Limb (tissue), 2 donors: ENCODE data around the gene SHISAL1.
A peak's percentile ranks its signal among the peaks of the same experiment; 100 is the strongest.

Experiments used
- DNase-seq, 2 donors: peaks; one replicate each; pipeline ENCODE4 v3.0.0-alpha.2; 2016; ENCODE audit errors: extremely low spot score in 2 of 2

The SHISAL1 gene

DNA sequence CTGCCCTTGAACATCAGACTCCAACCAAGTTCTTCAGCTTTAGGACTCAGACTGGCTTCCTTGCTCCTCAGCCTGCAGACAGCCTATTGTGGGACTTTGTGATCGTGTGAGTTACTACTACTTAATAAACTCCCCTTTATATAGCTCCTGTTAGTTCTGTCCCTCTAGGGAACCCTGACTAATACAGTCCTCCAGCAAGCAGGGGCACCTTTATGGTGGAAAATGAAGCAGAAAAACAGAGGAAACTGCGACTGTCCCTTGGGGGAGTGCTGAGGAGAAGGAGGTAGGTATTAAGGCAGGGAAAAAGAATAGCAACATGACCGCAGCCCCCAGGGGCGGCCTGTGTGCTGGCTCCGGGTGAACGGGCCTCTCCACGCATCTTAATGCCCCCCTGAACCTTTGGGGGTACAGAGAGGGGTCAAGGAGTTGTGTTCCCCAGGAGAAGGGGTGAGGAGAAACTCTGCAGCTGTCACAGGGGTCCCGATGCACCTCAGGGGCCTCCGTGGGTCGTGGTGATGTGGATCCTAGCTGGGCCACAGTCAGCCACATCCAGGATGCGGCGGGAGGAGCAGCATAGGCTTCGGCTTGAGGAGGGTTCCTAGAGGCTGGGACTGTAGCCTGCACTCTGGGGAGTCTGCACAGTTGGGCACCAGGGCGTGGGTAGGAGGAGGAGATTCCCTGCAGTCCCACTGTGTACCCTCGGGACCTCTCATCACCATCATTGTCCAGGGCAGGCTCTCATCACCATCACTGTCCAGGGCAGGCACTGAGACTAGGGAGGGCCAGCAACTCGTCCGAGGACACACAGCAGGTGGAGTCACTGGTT is 34.3 kb downstream of the SHISAL1 start:
- no peak for DNase-seq

DNA sequence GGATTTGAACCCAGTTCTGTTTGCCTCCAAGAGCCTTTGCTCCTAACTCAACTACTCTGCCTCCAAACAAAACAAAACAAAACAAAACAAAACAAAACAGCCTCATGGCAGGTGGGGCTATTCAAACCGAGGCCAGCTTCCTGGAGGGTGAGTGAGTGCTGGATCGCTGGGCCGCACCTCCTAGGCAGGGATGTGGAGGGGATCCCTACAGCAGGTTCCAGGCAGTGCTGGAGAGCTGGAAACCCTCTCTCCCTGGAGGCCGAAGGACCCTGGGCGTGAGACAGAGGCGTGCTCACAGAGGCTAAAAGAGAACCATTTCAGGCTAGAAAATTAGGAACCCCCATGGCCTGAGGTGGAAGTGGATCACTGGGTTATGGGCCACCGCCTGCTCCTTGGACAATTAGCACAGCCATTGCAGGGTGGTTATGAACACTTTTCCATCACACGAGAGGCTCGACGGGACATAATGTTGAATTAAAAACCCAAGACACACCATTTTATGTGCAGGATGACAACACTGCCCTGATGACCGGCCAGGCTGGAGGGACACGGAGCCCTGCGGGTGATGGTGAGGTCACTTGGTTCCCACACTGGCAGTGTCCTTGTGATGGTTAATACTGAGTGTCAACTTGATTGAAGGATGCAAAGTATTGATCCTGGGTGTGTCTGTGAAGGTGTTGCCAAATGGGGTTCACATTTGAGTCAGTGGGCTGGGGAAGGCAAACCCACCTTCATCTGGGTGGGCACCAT is 35.2 kb downstream of the SHISAL1 start:
- no peak for DNase-seq

DNA sequence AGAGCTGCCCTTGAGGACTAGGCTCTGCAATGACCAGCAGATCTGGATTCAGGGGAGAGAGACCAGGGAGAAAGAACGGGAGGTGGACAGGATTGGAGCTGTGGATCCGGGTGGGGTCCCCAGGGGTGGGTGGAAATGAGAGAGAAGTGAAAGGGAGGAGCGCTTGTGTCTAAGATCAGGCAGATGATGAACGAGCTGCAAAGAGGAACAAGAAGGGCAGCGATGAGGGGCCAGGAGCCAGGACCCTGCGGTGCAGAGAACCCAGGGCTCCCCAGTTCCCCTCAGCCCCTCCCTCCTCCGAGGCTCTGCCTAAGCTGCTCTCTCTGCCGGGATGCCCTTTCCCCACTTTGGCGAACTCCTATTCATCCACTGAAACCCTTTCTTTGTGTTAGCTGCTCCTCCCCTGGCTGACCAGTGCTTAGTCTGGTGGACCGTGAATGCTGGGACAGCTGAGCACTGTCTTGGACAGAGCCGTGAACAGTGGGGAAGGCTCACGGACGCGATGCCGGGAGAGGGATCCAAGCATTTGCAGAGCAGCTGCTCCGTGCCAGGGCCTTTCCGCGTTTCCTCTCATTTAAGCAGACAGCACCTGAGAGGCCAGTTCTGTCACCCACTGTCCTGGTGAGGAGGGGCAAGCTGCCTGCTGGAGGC is 35.9 kb downstream of the SHISAL1 start:
- no peak for DNase-seq

DNA sequence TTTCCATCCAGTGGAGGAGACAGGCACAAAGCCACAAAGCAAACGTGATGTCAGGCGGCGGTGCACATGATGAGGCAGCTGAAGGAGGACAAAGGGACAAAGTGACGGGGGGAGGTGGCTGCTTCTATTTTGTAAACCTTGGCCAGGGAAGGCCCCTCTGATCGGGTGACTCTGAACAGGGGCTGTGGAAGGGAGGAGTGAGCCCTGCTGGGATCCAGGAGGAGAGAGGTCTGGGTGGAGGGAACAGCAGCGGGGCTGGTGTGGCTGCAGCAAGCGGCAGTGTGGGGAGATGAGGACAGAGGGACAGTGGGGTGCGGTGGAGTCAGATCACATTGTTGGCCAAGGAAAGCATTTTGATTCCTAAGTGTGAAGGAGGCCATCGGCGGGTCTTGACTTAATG is 36.7 kb downstream of the SHISAL1 start:
- DNase-seq: no peak

DNA sequence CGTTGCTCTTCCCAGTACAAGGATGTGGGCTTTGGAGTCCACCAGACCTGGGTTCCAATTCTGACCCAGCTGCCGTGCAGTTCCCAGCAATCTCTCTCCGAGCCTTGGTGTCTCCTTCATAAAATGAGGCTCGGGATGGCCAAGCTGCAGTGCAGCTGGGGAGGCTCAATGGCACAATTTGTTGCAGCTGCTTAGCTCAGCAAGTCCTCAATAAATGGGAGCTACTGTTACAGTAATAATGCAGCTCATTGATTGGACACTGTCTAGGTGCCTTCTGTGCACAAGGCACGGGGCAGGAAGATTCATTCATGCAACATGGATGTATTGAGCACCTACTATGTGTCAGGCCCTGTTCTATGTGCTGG is 37.1 kb downstream of the SHISAL1 start:
- DNase-seq: no peak

DNA sequence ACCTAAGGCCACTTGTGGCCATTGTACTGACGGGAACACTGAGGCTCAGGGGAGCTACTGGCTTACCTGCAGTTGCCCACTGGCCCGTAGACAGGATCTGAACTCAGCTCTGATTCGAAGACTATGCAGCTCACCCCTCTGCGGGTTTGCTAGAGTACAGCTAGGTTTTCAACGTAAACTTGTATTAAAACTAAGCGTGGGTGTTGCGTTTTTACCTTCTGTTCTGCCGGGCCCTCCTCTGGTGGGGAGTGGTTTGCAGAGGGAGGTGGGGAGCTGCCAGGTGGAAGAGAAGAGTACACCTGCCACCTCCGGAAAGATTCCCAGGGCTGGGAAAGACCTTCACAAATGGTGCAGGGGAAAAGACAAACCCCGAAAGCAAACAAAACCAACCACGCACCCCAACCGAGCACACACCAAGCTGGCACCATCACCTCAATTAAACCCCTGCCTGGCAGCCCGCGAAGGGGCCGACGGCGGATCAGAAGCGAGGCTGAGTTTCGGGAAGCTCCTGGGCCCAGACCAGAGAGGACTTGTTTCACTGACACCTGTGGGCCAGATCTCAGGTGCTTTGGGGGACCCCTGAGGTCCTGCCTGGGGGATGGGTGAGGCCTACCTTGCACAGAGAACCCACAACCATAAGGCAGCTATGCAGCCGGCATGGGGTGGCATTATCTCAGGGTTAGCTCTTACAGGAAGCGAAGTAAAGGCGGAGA is 37.7 kb downstream of the SHISAL1 start:
- DNase-seq: no peak

DNA sequence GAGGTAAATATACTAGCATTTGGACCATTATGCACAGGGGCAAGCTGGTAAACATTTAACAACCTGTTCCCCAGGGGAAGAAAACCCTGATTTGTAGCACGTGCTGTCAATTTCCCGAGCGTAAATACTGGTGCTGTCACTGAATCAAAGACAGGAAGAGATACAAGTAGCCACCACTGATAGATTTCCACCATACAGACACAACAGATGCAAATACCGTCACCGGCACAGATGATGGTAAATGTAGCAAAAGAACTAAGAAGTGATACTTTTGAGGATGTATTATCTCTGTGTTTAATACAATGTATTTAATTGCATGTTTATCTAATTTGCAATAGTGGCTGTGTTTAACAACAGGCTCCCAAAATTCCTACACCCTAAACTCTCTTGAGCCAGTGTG is 39.6 kb downstream of the SHISAL1 start:
- DNase-seq: no peak

DNA sequence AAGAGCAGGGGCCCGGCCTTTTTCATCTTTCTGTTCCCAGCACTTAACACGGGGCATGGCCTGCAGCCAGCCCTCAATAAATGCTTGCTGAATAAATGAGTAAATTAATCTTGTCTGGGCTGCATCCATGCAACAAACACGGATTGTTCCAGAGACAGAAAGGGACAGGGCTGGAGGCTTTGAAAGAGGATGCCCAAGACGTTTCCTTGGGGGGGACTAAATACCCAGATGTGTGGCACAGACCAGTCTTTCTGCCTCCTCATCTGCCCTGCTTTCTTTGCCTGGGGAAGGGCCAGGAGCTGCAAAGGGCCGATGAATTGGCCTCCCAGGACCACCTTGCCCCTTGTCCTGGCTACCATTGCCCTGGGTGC is 40.4 kb downstream of the SHISAL1 start:
- DNase-seq: no peak

DNA sequence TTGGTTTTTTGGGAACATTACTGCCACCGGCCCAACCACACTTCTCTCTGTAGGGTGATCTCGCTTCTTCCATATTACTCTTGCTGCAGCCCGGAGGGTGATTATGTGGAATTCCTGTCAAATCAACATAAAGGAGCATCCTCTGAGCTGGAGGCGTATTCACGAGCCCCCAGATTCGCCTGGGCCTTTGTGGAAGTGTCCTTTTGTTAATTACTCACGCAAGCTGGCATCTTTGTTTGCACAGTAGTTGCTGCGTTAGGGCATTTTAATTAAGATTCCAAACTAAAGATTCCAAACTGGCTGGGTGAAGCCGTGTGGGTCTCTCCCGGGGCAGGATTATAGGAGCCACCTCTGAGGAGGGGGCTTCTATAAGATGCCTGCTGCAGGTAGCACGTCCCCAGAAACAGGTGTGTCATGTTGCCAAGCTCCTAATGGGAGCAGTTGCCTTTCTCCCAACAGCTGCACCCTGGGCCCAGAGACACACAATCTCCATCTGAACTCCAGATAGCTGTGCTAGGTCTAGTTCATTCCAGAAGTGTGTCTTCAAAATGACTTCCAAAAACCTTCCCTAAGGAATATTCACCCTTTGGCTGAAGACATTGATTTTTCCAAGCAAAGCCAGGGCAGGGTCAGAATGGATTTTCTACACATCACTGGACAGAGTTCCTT is 40.9 kb downstream of the SHISAL1 start:
- DNase-seq: no peak

DNA sequence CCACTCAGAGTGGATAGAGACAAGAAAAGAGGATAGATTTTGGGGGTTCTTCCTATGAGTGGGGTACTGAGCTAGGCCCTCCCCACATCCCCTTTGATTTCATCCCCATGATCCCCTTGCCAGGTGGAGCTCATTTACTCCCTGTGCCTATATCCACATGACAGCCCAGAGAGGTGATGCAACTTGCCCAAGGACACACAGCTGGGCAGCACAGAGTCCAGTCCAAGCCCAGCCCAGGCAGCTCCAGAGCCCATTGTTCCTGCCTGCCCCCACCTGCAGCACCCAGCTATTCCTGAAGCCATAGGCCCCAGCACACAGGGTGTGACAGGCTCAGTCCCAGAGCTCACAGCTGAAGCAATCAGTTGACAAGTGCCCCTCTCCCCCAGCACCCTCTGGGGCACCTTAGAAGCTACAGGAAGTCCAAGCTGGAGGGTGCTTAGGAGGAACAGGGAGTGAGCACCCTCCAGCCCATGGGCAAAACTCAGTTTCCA is 41.7 kb downstream of the SHISAL1 start:
- DNase-seq: no peak

DNA sequence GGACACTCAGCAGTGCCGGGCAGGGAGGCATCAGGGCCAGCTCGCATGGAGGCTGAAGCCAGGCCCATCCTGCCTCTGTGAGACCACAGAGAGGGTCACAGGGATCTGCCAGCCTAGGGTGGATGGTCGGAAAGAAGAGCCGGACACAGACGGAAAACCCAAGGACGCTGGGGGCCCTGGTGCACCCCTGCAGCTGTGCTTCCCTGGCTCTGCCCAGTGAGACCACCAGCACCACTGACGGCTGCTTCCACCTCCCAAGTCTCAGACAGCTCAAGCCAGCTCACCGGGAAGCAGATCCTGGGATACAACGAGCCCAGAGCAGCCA is 42.2 kb downstream of the SHISAL1 start:
- no peak for DNase-seq

DNA sequence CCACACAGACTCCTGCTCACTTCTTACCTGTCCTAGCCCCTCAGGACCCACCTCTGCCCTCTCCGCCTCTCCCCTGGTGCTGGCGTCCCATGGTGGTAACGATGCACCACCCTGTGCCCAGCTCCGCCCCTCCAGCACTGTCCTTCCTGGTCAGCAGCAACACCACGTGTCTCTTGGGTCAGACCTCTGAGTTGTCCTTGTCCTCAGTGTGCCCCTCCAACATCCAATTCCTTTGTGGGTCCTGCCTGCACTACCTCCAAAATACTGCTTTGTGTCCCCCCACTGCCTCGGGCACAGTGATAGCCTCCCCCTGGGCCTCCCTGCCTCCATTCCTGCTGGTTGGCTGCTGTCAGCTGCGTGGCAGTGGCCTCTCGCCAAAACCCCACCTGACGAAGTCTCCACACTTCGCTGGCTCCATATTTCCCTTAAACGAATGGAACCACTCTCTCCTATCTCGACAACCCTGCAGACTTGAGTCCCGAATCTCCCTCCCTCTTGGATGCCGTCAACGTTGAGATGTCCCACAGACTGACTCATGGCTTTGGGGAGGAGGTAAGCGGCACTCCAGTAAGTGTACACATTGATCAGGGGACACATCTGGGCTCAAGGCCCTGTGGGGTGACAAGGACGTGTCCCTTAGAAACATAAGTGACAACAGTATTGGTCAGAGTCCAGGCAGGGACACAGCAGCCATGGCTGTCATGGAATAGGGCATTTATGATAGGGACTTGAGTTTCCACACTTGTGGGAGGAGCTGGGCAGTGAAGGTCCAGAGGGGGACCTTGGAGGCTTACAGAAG is 42.8 kb downstream of the SHISAL1 start:
- DNase-seq: no peak

DNA sequence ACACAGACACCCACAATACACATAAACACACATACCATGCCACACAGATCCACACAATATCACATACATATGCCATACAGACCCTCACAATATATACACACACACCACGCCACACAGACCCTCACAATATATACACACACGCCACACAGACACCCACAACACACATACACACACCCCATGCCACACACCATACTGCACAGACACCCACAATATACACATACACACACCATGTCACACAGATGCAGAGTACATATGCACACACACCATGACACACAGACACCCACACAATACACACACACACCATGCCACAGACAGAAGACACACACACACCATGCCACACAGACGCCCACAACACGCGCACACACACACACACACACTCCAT is 43.6 kb downstream of the SHISAL1 start:
- DNase-seq: no peak

DNA sequence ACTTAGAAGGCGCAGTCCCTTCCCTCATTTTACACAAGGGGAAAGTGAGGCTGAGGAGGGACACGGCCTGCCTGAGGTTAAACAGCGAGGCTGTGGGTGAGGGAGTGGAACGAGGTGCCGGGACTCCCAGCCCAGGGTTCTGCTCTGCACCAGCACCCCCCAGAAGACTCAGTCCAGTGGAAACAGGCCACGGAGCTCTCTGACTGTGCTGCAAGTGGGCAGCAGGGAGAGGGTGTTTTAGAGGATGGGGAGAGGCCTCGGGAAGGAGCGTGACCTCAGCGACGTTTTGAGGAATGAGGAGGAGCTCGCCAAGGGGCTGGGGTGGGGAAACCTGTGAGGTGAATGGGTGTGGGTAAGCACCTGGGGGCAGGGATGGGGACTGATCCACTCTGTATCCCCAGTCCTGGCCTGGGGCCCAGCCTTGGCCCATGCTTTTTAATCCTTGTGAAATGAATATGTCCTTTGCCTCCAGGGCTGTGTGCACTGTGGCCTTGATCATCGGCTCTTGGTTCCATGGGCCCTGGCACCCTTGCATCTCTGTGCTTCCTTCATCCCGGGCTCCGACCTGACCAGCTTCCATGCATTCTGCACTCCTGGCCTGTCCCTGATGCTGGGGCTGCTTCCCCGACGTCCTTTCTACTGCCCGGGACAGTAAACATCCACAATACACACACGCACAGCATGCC is 44.2 kb downstream of the SHISAL1 start:
- no peak for DNase-seq

DNA sequence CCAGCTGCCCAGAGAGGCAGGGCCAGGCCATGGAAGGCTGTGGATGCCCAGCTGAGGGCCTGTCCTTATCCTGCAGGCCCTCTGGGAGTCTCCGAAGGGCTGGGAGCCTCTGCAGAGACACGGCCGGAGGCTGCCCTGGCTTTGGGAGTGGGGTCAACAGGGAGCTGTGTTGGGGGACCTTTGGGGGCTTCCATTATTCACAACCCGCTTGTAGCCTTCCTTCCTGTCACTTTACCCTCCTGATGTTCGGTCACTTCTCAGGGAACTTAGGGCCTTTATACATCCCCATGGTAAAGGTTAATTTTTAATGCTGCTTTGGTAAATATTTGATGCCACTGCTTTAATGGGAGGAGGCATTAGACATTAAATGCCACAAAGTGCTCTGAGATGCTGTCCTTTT is 44.9 kb downstream of the SHISAL1 start:
- no peak for DNase-seq

DNA sequence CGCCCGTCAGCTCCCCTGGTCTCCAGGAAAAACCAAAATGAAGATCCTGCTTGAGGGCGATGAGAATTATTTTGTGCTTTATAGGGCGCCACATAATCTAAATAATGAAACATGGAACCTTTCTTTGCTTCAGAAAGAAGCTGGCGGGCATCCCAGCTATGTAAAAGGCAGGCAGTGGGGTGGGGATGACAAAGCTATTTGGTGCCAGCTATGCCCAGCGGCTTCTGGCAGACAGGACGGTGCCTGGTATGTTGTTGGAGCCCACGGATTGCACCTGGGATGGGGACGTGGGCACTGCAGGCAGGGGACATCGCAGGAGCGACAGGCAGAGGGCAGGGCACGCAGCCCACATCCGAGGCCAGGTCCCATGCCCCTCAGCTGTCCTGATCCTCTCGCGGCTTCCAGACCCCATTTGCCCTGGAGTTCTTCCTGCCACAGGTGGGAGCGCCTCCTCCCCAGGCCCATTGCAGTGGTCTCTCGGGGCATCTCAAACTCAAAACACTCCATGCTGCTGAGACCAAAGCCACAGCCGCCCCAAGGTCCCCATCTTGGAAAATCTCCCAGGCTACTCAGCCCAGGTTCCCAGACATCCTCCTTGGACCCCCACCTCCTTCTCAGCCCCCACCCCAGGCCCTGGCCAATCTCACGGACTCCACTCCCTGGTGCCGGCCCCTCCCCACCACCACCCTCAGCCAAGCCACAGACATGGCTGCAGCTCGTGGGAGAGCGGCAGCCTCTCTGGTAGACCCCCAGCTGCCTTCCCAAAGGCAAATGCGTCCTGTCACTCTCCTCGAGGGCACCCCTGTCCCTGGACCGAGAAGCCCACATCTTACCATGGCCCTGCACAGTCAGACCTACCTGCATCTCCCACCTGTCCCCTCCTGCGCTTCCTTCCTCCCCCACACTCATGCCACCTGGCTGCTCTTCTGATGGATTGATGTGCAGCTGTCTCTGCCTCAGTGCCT is 45.7 kb downstream of the SHISAL1 start:
- no peak for DNase-seq

DNA sequence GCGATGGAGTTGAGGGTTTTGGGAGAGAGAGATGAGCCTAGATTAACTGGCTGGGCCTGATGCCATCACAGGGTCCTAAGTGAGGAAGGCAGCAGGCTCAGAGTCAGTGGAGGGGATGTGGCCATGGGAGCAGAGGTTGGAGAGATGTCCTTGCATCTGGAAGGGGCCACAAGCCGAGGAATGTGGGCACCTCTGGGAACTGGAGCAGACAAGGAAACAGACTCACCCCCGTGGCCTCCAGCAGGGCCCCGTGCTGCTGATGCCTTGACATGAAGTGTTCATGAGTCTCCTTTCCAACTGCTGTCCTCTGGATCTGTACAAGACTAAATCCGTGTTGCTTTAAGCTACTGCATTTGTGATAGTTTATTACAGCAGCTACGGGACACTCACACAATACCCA is 49.2 kb downstream of the SHISAL1 start:
- DNase-seq: no peak

DNA sequence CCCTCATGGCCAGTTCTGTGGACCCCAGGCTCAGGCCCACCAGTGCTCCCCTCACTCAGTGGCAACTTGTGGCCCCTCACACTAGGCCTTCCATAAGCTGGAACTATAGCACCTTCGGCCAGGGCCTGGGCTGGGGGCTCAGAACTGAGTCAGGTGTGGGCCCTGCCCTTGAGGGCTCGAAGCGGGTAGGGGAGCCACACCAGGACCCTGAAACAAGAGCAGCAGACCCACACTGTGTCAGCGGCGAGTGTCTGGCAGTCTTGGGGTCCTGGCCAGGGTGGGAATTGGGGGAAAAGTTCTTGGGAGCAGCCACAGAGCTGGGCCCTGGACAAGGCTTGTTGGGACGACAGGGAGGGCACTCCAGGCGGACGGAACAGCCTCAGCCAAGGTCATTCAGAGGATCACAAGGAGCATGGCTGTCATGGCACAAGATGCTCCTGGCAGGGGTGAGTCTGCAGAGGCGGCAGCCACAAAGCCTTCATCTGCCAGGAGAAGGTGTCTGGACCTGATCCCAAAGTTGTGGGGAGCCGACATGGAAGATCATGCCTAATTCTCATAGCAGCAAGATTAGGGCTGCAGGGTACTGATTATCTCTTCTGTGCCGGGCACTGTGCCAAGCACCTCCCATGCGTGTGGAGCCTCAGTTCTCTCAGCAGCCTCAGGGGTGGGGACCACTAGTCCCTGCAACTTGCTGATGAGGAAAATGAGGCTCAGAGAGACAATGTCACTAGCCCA is 50.7 kb downstream of the SHISAL1 start:
- DNase-seq: peak in 1 of 2 donors; percentile 47
